ENCODE data around the gene RGS9. TPM values are rescaled to one million over a fixed set of nuclear protein-coding genes. Genes with fewer than 3 reads are reported as not detected.
"Not testable (repeated sequence)": the region's sequence is repeated elsewhere in the genome, so short reads cannot be mapped to it uniquely, and the experiment has no call there.

The RGS9 gene
- polyA plus RNA-seq, 3 donors: 14.1 to 17.1 (median 15.7) TPM

DNA sequence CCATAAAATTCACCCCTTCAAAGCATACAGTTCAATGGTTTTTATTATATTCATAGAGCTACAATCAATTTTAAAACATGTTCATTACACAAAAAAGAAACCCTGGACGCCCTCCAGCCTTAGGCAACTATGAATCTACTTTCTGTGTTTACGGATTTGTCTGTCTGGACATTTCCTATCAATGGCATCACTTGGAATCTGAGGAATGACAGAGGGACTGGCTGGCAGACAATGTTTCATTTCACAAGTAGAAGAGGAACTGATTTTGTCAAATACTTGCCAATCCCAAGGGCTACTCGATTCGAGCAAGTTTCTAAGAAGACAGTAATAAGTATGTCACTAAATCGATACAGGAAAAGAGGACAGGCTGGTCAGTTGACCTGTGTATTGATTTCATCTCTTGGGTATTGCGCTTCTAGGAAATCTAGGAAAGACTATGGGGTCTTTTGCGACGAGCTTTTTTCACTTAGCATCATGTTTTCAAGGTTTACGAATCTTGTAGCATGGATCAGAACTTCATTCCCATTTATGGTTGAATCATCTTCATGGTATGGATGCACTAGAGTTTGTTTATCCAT, 56.6 kb downstream of the RGS9 start:
- DNase-seq (ENCODE audit: extremely low read depth in 1 of 11, low read depth in 9 of 11, low spot score in 4 of 11): no peak

DNA sequence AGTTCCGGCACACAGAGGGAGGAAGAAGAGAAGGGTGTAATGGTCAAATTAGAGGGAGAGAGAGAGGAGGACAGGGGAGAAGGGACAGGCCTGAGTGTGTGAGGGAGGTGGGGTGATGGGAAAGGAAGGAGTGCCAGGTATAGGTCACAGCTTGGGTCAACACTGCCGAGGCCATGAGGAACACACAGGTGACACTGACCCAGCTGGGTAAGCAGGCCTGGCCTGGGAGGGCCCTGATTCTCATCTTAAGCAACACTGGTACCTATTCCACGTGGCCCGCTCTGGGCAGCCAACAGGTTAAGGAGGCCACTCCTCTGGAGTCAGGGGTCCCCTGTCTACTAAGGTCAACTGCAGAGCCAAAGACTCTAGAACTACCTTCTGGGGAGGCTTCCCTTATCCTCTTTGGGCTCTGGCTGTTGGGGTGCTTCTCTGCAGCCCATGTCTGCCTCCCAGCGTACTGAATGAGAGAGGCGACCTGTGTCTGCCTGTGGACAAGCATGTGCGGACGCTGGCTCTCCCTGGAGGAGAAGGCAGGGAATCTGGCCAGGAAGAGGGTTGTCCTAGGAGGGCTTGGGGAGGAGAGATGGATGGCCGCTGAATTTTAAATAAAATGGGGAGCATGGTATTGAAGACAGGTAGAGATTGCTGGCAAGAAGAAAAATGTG, 57.6 kb downstream of the RGS9 start:
- DNase-seq (ENCODE audit: extremely low read depth in 1 of 11, low read depth in 9 of 11, low spot score in 4 of 11): no peak

DNA sequence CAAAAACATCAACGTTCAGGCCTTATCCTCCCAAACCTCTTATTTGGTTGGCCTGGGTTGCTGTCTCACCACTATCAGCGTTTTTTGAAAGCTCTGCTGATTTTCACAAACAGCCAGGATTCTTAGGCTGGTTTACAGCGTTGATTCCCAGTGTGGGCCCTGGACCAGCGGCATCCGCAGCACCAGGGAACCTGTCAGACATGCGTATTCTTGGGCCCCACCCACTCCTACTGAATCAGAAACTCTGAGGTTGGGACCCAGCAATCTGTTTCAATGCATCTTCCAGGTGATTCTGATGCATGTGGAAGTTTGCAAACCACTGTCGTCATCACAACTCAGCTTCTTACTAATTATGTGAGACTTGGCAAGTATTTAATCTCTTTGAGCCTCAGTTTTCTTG, 58.5 kb downstream of the RGS9 start:
- DNase-seq (ENCODE audit: extremely low read depth in 1 of 11, low read depth in 9 of 11, low spot score in 4 of 11): no peak

DNA sequence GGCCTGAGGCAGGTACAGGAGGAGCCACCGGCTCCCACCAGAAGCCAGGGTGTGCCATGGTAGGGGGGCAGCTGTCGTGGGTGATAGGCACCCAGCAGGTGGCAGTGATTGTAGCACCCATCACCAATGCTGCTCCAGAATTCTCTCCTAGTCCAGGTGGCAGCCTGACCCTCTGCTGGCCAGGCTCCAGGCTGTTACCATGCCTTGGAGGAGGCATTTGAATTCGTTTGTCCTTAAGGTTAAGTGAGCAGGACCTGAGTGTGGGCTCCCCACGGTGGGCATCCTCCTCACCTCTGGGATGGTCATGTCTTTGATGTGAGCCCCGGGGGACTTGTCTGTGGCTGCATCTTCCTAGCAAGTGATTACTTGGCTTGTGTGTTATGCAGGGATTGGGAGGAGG, 59.4 kb downstream of the RGS9 start:
- DNase-seq (ENCODE audit: extremely low read depth in 1 of 11, low read depth in 9 of 11, low spot score in 4 of 11): no peak

DNA sequence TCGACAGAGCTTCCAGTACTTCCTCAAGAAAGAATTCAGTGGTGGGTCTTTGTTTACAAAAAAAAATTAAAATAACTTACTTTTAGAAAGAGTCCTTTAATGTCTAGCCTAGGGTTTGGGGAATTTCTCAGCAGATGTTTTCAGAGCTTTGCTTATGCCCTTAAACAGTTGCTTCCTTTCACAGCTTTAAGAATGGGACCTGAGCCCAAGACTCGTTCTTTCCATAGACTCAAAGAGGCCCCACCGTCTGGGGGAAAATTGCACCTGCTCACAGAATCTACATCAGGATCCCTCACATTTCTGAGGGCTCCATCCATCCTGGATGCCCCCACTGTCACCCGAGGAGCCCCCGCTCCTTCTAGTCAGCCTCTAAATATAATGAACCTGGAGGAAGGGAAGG, 60.0 kb downstream of the RGS9 start:
- DNase-seq (ENCODE audit: extremely low read depth in 1 of 11, low read depth in 9 of 11, low spot score in 4 of 11): no peak

DNA sequence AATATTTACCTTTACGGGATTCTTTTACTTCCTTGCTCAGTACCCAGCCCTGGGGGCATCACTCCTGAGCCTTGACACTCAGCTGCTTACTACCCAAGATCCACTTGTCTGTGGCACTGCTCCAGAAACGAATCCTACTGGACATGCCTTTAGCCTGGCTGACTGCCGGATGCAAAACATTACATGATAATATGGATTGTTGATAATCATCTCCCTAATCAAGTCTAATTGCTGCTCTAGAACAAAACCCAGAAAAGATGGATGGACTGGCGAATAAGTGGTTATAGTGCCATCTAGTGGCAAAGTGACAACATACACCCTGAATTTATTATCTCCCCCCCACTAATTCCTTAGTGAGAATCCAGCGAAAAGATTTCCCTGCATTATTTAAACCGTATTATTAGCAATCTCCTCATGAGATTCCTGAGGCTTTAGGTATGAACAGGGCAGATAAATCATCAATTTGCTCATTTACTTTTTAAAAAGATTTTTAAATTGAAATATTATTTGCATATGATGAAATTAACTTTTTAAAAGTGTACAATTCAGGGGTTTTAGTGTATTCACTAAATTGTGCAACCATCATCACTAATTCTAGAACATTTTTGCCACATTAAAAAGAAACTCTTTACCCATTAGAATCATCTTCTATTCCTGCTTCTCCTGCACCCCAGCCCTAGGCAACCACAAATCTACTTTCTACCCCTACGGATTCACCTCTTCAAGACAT, 61.6 kb downstream of the RGS9 start:
- DNase-seq (ENCODE audit: extremely low read depth in 1 of 11, low read depth in 9 of 11, low spot score in 4 of 11): peak; percentile 25 to 54 (median 43)

DNA sequence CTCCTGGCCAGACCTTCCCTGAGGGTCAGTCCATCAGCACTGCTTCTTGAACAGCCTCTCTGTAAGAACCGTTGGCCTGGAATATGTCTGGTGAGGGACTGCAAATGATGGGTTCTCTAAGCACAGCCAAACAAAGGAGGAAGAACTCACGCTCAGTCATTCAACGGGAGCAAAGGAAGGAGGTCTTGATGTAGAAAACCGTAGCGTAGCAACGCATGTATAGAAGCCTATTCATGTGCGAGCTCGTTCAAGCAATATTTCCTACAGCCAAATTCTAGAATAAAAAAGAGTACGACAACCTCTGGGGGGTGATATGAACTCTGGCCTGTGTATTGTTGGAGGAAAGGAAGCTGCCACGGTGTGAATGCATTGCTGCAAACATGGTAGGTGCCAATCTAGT, 64.2 kb downstream of the RGS9 start:
- DNase-seq (ENCODE audit: extremely low read depth in 1 of 11, low read depth in 9 of 11, low spot score in 4 of 11): no peak

DNA sequence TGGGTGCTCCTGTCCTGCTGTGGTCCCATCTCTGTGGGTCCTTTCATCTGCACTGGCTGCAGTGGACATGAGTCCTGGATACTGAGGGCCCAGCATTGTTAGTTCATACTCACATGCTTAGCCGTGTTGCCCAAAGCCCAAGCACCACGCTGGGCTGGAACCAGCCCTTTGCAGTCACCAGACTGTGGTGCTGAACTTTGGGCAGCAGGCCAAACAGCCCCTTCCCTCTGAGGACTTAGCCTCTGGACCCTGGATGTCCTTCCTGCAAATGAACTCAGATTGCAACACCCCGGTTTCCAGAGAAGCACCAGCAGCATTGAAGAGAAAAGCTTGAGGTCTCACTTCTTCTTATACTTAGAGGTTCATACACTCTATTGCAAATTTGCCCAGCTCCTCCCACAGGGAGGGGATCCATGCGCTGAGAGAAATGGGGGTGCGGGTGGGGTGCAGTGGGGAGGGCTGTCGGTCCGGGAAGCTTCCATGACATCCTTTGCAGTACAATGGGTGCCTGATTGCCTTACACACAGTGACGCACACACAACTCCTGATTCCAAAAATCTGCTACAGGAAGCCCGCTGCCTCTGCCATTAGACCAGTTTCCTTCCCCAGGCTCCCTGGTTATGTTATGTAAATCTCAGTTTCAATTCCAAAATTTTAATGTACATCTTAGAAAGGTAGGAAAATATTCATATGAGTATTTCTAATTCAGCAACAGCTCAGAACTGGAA, 65.8 kb downstream of the RGS9 start:
- no peak for DNase-seq (ENCODE audit: extremely low read depth in 1 of 11, low read depth in 9 of 11, low spot score in 4 of 11)

DNA sequence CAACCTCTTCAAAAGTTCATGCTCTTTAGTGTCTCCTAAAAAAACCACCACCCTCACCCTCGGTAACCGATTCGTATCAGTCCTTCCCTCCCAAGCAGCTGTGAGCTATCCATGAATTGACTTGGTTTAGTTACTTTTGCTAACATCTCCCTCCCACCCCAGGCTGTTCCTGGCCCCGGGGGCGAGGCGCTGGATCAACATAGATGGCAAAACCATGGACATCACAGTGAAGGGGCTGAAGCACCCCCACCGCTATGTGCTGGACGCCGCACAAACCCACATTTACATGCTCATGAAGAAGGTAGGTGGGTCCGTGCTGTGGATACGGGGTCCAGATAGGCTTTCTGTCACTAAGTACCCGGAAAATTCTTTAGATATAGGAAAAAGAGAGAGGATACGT, 66.8 kb downstream of the RGS9 start:
- no peak for DNase-seq (ENCODE audit: extremely low read depth in 1 of 11, low read depth in 9 of 11, low spot score in 4 of 11)

DNA sequence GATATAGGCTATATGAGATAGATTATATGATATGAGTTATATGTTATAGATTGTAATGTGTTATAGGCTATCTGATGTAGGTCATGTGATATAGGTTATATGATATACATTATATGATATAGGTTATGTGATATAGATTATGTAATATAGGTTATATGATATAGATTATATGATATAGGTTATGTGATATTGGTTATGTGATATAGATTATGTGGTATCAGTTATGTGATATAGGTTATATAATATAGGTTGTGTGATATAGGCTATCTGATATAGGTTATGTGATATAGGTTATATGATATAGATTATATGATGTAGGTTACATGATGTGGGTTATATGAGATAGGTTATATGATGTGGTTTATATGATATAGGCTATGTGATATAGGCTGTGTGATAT, 68.5 kb downstream of the RGS9 start:
- no peak for DNase-seq (ENCODE audit: extremely low read depth in 1 of 11, low read depth in 9 of 11, low spot score in 4 of 11)

DNA sequence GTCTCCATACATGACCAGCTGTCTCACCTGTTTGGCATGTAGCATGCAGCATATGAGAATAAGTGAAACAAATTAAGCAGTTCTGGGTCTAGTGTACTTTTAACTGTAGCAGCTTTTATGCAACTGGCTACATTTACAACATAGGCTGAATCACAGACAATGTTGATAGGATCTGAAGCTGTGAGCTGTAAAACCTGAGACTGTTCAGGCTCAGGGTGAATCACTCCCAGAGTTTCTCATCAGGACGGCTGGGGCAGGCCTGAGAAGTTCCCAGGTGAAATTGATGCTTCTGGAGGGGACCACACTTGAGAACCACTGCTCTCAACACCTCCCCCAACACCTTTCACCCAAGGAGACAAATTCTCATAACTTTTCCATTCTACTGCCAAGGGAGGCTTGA, 70.3 kb downstream of the RGS9 start:
- not testable (repeated sequence) for DNase-seq (ENCODE audit: extremely low read depth in 1 of 11, low read depth in 9 of 11, low spot score in 4 of 11)

DNA sequence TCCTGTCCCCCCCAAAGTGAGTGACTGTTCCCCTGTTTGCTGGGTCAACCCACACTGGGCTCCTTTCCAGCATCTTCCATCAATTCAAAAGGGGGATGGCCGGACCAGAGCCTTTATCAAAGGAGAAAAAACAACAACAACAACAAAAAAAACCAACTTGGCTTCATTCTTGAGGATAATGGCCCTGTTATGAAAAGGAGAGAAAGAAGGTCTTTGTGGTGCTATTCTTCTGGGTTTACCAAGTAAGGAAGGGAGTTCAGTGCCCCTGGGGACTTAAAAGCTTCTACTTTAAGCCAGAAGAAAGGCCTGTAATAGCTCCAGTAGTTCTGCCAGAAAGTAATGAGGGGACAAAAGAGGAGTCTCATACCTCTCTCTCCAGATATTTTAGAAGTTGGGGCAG, 71.5 kb downstream of the RGS9 start:
- no peak for DNase-seq (ENCODE audit: extremely low read depth in 1 of 11, low read depth in 9 of 11, low spot score in 4 of 11)

DNA sequence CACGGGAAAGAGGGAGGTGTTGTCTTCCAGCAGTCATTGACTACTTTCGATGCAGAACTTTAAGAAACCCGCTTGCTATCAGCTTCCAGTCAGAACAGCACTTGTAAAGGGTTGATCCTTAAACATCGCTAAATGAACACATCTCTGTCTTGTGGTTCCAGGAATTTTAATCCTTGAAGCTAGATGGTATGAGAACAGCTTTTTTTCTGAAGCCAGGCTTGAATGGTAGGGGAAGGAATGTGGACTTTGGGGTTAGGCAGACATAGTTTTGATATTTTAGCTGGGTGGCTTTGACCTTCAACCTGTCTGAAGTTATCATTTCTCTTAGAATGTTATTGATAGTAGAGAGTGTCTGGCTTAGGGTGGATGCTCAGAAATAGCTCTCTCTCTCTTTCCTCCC, 81.1 kb downstream of the RGS9 start:
- DNase-seq (ENCODE audit: extremely low read depth in 1 of 11, low read depth in 9 of 11, low spot score in 4 of 11): no peak

DNA sequence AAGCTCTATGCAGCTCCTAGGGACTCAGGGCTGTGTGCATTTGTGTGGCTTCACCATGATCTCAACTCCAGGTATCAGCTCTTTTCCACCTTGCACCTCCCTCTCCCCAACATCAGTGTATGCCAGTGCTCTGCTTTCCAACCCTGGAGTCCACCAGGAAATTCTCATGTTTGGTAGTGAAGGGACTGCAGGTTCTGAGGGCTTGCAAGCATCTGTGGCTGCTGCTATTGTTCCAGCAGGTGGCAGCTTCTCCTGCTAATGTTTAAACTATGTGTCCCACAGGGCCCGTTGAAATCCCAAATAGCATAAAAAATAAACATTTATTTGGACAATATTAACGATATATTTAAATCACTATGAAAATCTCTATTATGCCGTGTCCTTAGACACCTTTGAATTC, 82.0 kb downstream of the RGS9 start:
- DNase-seq (ENCODE audit: extremely low read depth in 1 of 11, low read depth in 9 of 11, low spot score in 4 of 11): no peak

DNA sequence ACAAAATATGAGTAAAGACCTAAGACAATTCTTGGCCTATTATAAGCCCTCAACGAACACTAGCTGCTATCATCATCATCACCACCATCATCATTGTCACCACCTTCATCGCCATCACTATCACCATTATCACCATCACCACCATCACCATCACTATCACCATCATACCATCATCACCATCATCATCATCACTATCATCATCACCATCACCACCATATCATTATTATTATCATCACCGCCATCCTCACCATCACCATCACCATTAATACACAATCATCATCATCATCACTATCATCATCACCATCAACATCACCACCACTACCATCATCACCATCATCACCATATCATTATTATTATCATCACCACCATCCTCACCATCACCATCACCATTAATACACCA, 82.5 kb downstream of the RGS9 start:
- DNase-seq (ENCODE audit: extremely low read depth in 1 of 11, low read depth in 9 of 11, low spot score in 4 of 11): no peak

DNA sequence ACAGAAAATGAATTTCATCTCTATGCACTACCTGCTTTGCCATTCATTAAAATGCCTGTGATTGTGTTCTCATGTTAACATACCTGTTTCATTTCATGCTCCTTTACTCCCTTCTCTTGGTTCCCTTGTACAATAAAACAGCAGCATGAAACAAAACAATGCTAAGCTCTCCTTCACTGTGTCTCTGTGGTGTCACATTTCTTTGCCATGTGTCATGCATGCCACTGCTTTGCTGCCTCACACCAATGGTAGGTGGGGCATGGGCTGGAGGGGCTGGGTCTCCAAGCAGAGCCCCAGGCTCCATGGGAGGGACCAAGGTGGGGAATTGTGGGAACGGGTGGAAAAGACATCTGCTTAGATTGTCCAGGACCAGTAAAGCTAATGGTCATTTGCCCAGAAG, 83.6 kb downstream of the RGS9 start:
- no peak for DNase-seq (ENCODE audit: extremely low read depth in 1 of 11, low read depth in 9 of 11, low spot score in 4 of 11)

DNA sequence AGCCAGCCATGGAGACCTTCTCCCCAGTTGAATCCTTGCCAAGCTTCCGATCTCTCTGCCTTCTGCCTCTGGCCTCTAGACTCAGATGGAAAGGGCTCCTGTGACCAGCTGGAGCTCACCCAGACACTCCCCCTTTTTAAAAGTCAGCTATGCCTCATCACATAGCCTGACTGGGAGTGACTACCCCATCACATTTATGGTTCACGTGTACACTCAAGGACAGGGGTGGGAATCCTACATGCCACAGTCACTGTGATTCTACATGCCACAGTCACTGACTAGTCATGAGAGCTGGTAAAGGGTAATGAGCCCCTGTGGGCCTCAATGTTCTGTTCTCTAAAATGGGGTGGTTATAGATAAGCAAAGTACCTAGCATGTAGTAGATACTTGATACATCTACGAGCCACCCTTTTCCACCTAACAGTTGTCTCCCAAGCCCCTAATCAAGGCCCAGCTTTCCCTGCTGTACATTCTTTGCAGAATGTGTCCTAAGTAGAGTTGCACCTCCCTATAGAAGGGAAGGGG, 85.1 kb downstream of the RGS9 start:
- DNase-seq (ENCODE audit: extremely low read depth in 1 of 11, low read depth in 9 of 11, low spot score in 4 of 11): no peak

DNA sequence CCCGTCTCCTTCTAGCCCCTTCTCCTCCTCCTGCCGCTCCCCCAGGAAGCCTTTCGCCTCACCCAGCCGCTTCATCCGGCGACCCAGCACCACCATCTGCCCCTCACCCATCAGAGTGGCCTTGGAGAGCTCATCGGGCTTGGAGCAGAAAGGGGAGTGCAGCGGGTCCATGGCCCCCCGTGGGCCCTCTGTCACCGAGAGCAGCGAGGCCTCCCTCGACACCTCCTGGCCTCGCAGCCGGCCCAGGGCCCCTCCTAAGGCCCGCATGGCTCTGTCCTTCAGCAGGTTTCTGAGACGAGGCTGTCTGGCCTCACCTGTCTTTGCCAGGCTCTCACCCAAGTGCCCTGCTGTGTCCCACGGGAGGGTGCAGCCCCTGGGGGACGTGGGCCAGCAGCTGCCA, 87.9 kb downstream of the RGS9 start:
- DNase-seq (ENCODE audit: extremely low read depth in 1 of 11, low read depth in 9 of 11, low spot score in 4 of 11): no peak

DNA sequence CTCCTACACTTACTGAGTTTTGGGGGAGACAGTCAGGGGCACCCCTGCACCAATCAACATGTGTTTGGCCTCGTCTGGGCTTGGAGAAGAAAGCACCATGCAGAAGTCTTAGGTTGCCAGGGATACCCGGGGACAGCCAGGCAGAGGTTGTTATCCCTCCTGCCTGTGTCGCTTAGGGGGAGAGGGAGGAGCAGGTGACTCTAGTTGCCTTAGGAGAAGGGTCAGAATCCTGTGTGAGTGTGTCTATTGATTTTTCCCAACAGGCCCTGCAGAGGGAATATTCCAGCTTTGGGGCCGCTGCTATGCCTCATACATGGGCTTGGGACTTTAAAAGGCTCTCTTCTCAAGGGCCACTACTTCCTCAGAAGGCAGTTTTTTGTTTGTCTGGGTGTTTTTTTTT, 89.1 kb downstream of the RGS9 start:
- DNase-seq (ENCODE audit: extremely low read depth in 1 of 11, low read depth in 9 of 11, low spot score in 4 of 11): no peak

DNA sequence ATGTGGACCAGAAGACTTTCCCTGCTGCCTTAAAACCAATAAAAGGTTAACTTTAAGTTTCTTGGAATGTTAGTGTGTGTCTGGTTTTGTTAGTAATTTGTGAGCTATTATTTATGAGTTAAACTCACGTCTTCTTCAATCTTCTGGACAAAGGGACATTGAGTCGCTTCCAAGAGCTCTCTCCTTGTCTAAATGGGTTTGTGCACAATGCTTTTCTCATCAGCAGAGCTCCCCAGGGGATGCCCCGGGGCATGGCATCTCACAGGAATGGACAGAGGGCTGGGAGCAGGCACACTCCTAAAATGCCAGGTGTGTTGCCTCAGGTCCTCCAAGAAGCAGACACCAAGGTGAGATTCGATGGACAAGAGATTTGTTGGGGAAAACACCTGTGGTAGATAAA, 90.5 kb downstream of the RGS9 start:
- DNase-seq (ENCODE audit: extremely low read depth in 1 of 11, low read depth in 9 of 11, low spot score in 4 of 11): no peak

Data from renal cortex interstitium (tissue), 11 donors.